IPS-NIHi7 (cell line): ENCODE results near the gene HLF.

Source experiments
- DNase-seq: peaks from one replicate; pipeline ENCODE4 v3.0.0; 2012; ENCODE audit warnings: mixed read lengths; ENCODE audit errors: extremely low spot score

HLF gene

DNA sequence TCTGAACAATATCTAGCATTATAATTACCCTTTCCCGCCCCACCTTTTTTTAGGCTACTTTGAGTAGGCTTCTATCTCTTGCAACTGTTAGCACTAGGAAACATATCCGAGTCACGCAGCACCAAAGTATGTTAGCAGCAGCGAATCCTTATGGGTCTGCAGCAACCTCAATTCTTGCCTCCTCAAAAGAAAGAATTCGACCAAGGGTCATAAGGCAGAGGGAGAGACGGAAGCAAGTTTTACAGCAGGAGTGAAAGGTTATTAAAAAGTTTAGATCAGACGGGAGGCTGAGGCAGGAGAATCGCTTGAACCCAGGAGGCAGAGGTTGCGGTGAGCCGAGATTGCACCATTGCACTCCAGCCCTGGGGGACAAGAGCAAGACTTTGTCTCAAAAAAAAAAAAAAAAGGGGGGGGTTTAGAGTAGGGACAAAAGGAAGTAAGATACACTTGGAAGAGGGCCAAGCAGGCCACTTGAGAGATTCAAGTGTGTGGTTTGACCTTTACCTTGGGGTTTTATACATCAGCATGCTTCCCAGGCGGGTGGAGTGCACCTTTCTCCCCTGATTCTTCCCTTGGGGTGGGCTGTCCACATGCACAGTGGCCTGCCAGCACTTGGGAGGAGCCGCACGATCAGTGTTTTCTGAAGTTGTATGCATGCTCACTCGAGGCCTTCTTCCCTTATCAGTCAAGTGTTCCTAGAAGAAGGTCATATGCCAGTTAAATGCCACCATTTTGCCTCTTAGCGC is 67.7 kb downstream of the HLF start:
- DNase-seq = no peak

DNA sequence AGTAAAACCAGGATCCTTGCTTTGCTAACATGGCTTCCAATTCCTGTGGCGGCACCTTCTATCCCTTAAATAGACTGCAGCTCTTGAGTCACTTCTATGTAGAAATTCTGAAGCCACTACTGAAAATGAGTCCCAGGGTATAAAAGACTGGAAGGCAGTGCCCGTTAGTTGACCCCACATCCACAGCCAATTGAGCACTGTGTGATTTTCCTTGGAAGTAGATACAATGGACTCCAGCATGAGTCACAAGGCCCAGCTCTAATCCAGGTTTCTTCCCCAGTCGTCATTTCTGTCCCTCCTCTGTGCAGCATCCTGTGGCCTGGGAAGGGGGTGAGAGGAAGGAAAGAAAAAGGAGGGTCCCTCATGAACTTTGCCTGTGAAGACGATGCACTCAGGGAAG is 69.5 kb downstream of the HLF start:
- no peak for DNase-seq

DNA sequence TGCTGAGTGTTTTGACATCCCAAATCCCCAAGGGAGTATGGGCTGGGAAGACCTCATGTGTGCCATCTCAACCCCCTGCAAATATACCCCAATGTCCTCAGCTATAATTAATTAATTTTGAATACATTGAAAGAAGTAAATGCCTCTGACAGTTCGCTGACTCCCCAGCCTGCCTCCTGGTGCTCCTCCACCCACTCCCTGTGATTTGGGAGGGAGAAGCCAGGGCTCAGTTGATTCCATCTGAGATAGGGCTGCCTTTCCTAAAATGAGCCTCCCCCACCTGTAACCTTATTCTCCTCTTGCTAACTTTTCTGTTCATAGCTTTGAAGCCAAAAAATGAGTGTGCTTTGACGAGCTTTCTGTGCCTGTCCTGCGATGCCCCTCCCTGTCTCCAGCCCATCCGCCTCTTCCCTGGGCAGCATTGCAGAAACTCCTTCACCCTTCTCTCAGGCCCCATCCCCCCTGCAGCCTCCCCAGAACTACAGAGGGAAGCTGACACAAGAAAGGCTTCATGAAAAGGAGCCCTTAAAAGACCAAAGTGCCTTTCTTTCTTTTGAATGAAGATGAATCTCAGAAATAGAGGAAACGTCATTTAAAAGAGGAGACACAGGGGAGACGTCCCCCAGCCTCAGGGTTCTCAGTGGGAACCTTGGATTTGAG is 70.3 kb downstream of the HLF start:
- peak; percentile 38 for DNase-seq

DNA sequence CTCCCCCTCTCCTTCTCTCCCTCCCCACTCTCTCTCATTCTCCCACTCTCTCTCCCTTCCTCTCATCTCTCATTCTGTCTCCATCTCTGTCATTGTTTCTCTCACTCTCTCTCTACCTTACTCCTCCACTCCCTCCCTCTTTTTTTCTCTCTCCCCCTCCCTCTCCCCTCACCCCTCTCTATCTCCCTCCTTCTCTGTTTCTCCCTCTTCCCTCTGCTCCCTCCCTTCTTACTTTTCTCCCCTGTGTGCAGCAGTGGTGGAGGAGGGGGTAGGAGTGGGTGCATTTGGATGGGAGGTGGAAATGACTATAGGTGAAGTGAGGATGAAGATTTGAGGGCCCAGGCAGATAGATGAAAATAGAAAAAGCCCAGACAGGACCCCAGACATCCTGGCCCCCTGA is 70.9 kb downstream of the HLF start:
- no peak for DNase-seq

DNA sequence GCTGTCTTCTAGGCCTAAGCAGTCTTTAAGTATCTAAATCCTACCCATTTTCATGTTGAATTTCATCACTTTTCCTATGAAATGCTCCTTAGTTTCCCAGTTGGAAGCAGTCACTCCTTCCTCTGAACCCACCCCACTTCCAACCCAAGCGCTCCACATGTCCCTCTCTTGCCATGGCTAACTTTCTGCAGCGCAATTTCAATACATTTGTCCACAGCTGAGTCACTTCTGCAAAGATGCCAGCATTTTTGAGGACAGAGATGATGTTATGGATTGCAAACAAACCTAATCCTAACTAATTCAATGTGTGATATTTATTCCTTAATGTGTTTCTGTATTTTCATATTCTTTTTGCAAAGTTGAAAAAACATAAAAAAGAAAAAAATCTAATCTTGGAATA is 71.7 kb downstream of the HLF start:
- DNase-seq = no peak

DNA sequence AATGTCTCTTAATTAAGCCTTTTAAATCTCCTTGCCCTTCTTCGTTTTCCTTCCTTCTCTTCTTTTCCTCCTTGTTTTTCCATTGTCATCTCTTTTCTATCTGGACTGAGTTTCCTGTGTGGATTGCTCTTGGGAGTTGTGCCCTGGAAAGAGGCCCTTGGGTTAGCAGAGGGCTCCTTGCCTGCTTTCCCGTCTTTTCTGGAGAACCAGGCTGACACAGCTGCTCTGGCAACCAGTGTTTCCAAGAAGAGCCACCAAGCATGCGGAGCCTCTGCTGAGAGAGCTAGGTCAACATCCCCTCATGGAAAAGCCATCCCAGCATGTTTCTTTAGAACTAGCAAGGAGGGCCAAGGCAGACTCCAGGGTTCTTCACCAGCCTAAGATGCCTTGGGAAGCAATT is 75.4 kb downstream of the HLF start:
- no peak for DNase-seq

DNA sequence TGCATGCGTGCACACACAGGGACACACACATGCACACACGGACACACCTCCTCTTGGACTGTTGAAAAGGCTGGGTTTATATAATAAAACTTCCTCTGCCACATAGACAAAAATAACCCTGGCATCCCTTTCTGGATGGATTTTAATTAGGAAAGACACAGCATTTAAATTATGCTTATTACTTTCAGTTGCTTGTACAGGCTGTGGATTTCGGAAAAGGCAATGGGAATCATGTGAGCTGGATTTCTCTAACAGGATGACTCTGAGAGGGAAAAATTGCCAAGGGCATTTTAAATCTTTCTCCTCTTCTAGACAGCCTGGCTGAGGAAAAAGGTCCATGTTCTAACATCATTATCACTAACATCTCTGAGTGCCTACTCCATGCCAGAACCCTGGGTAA is 75.9 kb downstream of the HLF start:
- DNase-seq = no peak

DNA sequence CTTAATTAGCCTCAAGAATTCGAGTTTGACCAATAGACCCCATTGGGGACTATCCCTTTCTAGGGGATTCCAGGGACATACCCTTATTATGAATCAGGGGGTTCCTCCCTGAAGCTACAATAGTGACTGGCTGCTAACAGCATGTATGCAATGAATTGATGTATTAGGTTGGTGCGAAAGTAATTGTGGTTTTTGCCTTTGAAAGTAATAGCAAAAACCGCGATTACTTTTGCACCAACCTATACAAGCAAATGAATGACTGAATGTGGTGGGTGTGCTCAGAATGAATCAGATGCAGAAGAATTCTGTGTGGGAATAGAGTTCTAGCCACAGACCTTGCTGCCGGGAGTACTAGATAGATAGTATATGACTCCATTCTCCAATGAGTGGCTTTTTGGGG is 76.7 kb downstream of the HLF start:
- DNase-seq = no peak

DNA sequence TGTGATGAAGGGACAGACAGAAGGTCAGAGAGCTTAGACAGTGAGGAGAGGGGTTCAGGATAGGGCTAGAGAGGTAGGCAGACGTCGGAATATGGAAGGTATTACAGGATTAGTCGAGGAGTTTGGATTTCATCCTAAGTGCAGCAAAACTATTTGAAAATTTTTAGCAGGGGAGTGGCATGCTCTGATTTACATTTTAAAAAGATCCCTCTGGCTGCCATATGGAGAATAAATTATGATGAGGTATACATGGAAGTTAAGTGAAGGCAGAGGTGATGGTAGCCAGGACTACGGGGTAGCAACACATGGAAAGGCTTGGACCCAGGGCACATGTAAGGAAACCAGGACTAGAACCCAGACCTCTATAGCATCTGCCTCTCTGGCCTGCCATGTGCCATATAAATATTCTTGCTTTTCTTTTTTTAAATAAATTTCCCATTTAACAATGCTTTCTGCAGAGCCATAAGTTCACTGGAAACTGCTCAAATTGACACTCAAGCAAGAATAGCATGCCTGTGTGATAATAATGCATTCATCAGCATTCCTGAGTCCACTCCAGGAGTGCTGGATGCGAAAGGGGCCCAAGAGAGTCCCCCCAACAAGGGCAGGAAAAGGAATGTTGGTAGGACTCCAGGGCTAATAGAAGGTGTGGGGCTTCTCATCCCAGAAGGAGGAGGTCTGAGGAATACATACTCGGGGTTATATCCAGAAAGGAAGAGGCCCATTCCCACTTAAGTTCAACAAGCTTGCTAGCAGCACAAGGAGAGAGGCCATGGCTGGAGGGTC is 78.2 kb downstream of the HLF start:
- no peak for DNase-seq

DNA sequence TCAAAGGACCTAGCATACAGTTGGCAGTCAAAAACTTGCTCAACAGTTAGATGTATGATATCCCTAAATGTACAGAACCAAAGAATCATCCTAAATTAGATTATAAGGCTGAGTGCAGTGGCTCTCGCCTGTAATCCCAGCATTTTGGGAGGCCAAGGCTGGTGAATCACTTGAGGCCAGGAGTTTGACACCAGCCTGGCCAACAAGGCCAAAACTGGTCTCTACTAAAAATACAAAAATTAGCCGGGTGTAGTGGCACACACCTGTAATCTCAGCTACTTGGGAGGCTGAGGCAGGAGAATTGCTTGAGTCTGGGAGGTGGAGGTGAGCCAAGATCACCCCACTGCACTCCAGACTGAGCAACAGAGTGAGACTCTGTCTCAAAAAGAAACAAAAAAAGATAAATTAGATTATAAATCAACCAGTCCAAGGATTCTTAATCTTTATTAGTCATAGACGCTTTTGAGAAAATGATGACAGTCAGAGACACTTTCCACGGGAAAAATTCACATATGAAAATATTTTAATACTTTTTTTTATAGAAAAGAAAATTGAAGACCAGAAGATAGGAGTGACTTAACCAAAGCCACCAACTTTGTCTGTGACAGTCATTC is 79.2 kb downstream of the HLF start:
- no peak for DNase-seq

DNA sequence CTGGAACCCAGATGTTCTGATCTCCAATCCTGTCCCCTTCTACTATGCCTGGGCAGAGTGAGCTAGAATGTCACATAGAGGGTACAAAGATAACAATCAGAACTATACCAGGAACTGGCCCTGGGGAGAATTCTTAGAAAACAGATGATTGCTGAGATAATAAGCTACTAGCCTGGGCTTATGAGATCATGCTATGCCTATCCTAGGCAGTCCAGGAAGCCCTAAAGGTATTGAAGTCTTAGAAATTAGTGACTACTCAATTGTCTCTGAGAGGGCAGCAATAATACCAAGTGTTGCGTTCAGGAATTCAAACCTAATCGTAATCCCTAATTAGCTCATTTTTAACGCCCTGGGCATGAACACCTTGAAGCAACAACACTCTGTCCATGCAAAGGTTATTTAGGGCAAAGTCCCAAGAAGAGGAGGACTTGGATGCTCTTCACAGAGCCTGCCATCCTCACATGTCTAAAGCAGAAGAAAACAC is 79.8 kb downstream of the HLF start:
- no peak for DNase-seq

DNA sequence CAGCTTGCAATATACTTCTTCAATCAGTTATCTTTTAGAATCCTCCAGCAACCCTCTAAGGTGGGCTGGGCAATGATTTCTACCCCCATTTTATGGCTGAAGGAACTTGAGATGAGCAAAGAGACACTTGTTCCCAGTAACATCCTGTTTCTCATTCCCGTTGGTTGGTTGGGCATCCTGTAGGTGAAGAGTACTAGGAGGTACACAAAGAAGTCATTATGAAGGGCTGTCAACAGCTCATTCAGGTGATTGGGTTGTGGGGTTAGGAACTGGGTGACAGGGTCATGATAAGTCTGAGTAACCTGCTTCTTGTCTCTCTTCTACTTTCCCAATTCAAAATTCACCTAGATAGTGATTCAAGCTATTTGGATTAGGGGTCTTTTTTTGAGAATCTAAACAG is 80.4 kb downstream of the HLF start:
- DNase-seq = no peak

DNA sequence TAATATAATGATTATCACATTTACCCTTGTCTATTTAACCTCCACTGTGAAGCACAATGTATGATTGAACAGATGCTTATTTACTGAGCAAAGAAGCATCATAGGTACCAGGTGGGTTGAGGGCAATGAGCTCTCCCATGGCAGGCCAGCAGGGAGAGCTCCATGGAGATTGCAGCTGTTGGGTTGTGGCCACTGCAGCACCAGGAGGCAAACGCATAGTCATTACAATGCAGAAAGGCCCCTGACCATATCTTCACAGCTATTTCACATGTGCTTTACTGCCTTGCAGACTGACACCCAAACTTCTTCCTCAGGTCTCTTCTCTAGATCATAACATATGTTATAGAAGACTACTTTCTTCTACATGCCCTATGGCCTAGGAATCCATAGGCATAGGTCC is 81.9 kb downstream of the HLF start:
- DNase-seq = no peak

DNA sequence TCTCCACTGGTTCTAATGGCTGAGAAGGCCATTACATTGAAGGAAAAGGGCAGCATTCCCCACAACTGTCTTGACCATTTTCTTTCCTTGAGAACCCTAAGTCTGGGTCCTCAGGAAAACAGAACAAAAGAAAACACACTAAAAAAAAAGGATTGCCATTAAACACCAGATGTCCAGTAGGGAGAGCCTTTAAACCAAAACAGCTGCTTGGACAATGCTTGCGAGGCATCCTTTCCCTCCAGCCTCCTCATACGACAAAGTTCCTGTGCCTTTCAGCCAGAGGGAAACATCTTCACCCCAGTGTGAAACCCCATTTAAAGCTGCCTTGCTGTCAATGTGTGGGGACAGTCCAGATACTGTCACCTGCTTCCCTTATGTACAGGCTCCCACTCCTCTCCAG is 82.6 kb downstream of the HLF start:
- no peak for DNase-seq

DNA sequence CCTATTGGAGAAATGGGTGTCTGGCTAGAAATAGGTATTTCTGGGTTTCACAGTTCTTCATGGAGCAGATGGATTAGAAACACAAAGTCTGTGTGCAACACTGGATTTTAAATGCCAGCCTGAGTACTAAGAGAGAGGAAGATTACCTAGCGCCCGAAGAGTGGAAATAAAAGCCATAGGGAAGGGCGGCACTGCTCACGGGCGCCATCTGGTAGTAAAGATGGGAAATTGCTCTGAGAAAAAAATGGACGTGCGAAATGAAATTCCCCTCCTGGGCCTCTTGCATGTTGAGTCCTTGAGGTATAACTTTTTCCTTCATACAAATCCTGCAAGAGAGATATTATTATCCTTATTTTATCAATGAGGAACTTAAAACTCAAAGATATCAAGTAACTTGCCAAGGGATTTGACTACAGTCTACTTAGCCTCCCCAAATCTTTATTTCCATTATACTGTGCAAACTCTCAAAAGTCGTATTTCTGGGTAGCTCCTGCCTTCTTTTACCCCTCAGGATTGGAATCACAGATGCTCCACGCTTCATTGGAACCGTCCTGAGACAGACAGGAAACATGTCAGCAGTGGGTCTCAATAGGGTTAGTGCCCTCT is 84.1 kb downstream of the HLF start:
- DNase-seq = peak; percentile 60

DNA sequence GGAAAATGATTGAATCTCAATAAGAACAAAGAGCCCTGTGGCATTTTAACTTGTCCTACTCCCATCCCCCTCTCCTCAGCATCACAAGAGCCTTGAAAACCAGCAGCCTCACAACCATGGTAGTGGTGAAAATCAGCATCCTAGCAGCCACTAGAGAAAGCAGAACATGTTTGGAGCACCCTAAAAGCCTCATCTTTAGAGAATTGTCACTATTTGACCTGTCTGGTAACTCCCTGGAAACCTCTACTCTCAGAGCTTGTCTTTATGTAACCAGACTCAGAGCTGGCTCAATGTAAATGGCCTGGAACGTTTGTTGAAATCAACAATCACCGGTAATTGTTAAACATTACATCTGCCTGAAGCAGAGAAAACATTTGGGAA is 86.1 kb downstream of the HLF start:
- DNase-seq = peak; percentile 22

DNA sequence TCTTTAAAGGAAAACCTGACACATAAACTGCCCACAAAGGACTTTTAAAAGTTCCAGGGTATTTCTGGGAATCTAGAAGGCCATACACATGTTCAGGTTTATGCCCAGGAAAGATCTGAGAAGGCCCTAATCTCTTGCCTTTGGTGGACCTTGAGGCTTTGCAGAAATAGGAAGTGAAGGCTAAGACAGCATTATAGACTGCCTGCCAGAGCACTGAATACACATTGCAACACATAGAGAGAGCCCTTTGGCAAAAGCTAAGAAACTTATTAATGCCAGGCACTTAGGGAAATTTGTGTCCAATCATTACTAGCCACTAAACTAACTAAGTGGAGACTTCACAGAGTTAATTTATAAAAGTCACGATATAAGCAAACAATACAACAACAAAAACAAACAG is 86.5 kb downstream of the HLF start:
- no peak for DNase-seq

DNA sequence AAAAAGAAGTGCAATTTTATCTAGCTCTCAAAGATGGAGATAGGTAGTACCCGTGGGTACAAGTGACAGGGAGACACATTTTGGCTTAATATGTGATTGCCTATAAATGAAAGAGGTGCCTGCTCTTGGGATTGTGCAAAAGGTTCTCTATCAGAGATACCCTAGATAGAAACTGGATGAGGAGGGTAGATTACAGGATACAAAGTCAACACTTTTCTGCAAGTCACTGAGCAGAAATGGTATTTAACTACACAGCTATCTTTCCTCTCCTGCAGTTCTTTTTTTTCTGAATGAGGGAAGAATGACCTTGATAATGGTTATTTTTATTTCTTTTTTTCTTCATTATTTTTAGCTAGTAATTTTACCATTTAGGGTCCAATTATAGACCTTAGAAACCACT is 89.2 kb downstream of the HLF start:
- no peak for DNase-seq

DNA sequence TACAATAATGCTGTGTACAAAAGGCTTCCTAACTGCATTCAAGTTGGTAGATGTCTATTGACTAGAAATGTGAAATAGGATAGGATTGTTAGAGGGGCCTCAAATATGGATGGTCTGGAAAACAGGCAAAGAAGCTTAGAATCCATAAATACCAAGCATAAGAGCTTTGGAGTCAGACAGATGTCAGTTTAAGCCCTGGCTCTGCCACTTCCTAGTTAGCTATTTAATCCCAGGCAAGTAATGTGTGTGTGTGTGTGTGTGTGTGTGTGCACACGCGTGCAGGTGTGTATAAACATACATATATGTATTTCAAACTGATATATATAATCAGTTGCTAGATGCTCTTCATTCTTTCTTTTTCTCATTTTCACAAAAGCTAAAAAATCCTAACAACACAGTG is 90.2 kb downstream of the HLF start:
- no peak for DNase-seq

DNA sequence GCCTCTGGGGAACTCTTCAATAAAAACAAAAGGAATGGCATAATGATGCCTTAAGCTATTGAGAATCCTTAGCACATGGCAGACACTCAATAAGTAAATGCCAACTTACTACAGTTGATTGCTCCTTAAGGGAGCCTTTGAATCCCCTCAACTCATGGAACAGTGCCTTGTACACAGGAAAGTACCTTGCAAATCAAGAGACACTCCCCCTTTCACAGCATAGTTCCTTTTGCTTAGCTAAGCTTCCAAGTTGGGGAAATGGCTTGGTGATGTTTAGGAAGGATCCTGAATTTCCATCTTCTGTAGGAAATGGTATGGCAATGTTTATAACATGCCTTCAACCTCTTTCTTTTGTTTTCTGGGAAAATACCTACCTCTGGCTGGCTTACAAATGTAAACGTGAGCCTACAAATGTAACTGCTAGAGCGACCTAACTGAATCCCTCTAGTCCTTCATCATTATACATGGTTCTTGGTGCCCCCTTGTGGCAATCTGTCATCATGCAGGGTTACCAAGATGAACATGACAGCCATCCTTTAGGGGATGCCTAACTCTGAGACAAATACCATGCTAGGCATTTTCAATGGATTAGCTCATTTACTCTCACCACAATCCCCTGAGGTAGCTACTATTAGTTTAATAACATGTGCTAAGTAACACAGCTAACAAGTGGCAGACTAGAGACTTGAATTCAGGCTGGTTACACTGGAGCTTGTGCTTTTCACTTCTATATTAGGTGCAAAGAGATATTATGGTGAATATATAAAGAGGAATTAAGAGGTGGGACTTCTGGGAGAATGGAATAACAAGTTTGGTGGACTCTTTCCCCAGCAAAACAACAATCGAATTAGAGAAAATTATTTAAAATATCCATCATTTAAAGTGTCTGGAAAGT is 91.9 kb downstream of the HLF start:
- peak; percentile 89 for DNase-seq

DNA sequence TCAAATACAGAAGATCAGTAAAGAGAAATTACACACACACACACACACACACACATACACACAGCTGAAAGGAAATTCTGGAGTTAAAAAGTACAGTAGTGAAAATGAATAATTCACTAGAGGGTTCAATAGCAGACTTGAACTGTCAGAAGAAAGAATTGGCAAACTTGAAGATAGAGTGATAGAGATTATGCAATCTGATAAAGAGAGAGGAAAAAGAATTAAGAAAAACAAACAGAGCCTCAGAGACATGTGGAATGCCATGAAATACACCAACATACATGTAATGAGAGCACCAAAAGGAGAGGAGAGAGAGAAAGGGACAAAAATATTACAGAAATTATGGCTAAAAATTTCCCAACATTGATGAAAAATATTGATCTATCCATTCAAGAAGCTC is 96.2 kb downstream of the HLF start:
- DNase-seq = no peak
